HepG2 (cell line): ENCODE measurements around the gene PALM3. TPM values are rescaled to one million over a fixed set of nuclear protein-coding genes. Genes with fewer than 3 reads are reported as not detected.

Experiments used
- ADNP ChIP-seq: sonication (generic); formaldehyde crosslinking; IDR thresholded peaks from 2 replicates; pipeline ENCODE4 v1.4.0; 2020; ENCODE audit warnings: missing genetic modification reagents
- ASH2L ChIP-seq: fragments of 300-600, 200-600 bp; sonication (generic); IDR thresholded peaks from 2 replicates; pipeline ENCODE4 v1.7.0; 2017; ENCODE audit warnings: low read depth, mild to moderate bottlenecking, moderate library complexity, mixed read lengths, low read length; ENCODE audit not compliant: insufficient read length
- GABPA ChIP-seq, 2 experiments: IDR thresholded peaks; 2 replicates each; pipeline ENCODE4 v1.6.1; 2011 to 2016; ENCODE audit warnings: low read depth in 2 of 2, low read length in 1 of 2, missing biosample characterization in 1 of 2, missing genetic modification characterization in 1 of 2
- NR2C2 ChIP-seq: sonication (generic); formaldehyde crosslinking; IDR thresholded peaks from 2 replicates; pipeline ENCODE4 v1.4.0; 2020; ENCODE audit warnings: missing genetic modification reagents, mild to moderate bottlenecking, moderate library complexity, borderline replicate concordance
- NR2F6 ChIP-seq, 2 experiments: IDR thresholded peaks; 2 replicates each; pipeline ENCODE4 v1.6.1; 2016; ENCODE audit warnings: antibody characterized with exemption in 1 of 2, mild to moderate bottlenecking in 1 of 2
- SAP130 ChIP-seq: IDR thresholded peaks from 2 replicates; pipeline ENCODE4 v1.6.1; 2016; ENCODE audit warnings: low read depth
- TARDBP ChIP-seq: sonication (generic); formaldehyde crosslinking; IDR thresholded peaks from 2 replicates; pipeline ENCODE4 v1.8.0; 2022; ENCODE audit warnings: mild to moderate bottlenecking, missing genetic modification reagents
- THYN1 ChIP-seq: sonication (generic); formaldehyde crosslinking; IDR thresholded peaks from 2 replicates; pipeline ENCODE4 v1.8.1; 2023; ENCODE audit warnings: low read depth, mild to moderate bottlenecking, moderate library complexity, missing genetic modification reagents, borderline replicate concordance
- YY1 ChIP-seq: IDR thresholded peaks from 2 replicates; pipeline ENCODE4 v1.6.1; 2011; ENCODE audit warnings: low read length, low read depth, moderate library complexity, mild to moderate bottlenecking; ENCODE audit not compliant: insufficient read depth, insufficient replicate concordance
- ZFAT ChIP-seq: sonication (generic); formaldehyde crosslinking; conservative IDR thresholded peaks from 2 replicates; pipeline ENCODE4 v1.8.1; 2023; ENCODE audit warnings: missing genetic modification reagents, inconsistent platforms
- ZKSCAN1 ChIP-seq: fragments of 150-350 bp; IDR thresholded peaks from 2 replicates; pipeline ENCODE4 v1.6.1; 2014; ENCODE audit warnings: low read length
- ZNF274 ChIP-seq: sonication (generic); formaldehyde crosslinking; IDR thresholded peaks from 2 replicates; pipeline ENCODE4 v1.5.1; 2020; ENCODE audit warnings: mild to moderate bottlenecking, missing genetic modification reagents
- ZNF460 ChIP-seq: sonication (generic); formaldehyde crosslinking; IDR thresholded peaks from 2 replicates; pipeline ENCODE4 v1.5.1; 2020; ENCODE audit warnings: missing genetic modification reagents, mild to moderate bottlenecking, borderline replicate concordance
- ZNF547 ChIP-seq: sonication (generic); formaldehyde crosslinking; IDR thresholded peaks from 2 replicates; pipeline ENCODE4 v1.5.1; 2020; ENCODE audit warnings: mild to moderate bottlenecking, missing genetic modification reagents
- ZNF558 ChIP-seq: sonication (generic); formaldehyde crosslinking; IDR thresholded peaks from 2 replicates; pipeline ENCODE4 v1.9.0; 2022; ENCODE audit warnings: mild to moderate bottlenecking, missing genetic modification reagents, borderline replicate concordance
- ZNF564 ChIP-seq: sonication (generic); formaldehyde crosslinking; IDR thresholded peaks from 2 replicates; pipeline ENCODE4 v1.8.1; 2023; ENCODE audit warnings: mild to moderate bottlenecking, missing genetic modification reagents
- ZNF644 ChIP-seq: IDR thresholded peaks from 2 replicates; pipeline ENCODE4 v1.6.1; 2016; ENCODE audit warnings: low read depth
- polyA plus RNA-seq, 8 experiments: library from polyadenylated mRNA; depleted of rRNA in 3 of 8; stranded (reverse) in 7 of 8; unstranded in 1 of 8; fragments of >200 nt; fragmentation: Illumina TruSeq in 4 of 8; extraction: Trizol in 4 of 8; gene quantifications; 2 replicates each; pipeline versions ENCODE4 v1.2.1 to v1.2.3, GENCODE V29; 2011 to 2016; ENCODE audit warnings: low read depth in 4 of 8, missing spikeins in 1 of 8, mixed read lengths in 1 of 8; ENCODE audit not compliant: insufficient read depth in 1 of 8
- total RNA-seq, 5 experiments: library from RNA; depleted of rRNA; stranded (reverse); fragments of >200 nt; fragmentation: Illumina TruSeq; extraction: Trizol; gene quantifications; 2 replicates each; pipeline ENCODE4 v1.2.3, GENCODE V29; 2016; ENCODE audit warnings: low read depth in 1 of 5
- TF ChIP-seq, protein P1 (sequence below): sonication (generic); formaldehyde crosslinking; IDR thresholded peaks from 2 replicates; pipeline ENCODE4 v1.4.0; 2020; ENCODE audit warnings: missing genetic modification reagents
- TF ChIP-seq, protein P2 (sequence below): sonication (generic); formaldehyde crosslinking; IDR thresholded peaks from 2 replicates; pipeline ENCODE4 v1.4.0; 2020; ENCODE audit warnings: missing genetic modification reagents
- TF ChIP-seq, protein P3 (sequence below): sonication (generic); formaldehyde crosslinking; IDR thresholded peaks from 2 replicates; pipeline ENCODE4 v1.4.0; 2020; ENCODE audit warnings: missing genetic modification reagents, mild to moderate bottlenecking, borderline replicate concordance
- TF ChIP-seq, protein P4 (sequence below): sonication (generic); formaldehyde crosslinking; IDR thresholded peaks from 2 replicates; pipeline ENCODE4 v1.5.0; 2020; ENCODE audit warnings: mild to moderate bottlenecking, missing genetic modification reagents

PALM3 gene
- total and polyA plus RNA-seq, 2 of the 13 experiments (the other 11 are each of a cell fraction or from before 2014, with no cell fraction given), result 0.79 to 2.4 TPM

DNA sequence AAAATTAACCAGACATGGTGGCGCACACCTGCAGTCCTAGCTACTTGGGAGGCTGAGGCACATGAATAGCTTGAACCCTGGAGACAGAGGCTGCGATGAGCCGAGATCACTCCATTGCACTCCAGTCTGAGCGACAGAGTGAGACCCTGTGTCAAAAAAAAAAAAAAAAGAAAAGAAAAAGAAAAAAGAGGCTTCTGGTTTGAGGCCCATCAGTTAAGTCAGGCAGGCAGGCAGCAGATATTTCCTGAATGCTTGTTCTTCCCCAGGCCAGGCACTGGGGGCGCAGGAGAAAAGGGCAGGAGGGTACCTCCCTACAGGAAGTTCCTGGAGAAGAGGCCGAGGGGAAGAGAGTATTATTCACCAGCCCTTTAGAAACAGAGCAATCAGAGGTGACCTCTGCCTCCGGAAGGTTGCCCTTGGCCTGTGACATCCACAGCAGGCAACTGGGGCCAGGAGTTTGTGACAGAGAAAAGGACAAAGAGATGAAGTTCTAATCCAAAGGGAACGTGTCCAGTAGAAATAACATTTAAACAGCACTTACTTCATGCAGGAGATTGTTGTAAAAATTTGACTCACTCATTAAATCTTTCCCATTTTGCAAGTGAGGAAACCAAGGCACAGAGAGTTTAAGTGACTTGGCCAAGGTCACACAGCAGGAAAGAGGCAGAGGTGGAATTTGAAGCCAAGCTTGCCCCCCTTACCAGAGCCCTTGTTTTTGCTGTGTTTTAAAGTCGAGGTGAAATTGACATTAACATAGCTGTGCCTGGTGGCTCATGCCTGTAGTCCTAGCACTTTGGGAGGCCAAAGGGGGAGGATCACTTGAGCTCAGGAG is 38.3 kb downstream of the PALM3 start (continued):
- TF ChIP-seq ZKSCAN1, result 0 out of 2 replicates have a peak, but pooled peaks have one; percentile 13
- TF ChIP-seq ZNF644 (CRISPR knock-in tag), result no peak
- TF ChIP-seq, protein P1, sequence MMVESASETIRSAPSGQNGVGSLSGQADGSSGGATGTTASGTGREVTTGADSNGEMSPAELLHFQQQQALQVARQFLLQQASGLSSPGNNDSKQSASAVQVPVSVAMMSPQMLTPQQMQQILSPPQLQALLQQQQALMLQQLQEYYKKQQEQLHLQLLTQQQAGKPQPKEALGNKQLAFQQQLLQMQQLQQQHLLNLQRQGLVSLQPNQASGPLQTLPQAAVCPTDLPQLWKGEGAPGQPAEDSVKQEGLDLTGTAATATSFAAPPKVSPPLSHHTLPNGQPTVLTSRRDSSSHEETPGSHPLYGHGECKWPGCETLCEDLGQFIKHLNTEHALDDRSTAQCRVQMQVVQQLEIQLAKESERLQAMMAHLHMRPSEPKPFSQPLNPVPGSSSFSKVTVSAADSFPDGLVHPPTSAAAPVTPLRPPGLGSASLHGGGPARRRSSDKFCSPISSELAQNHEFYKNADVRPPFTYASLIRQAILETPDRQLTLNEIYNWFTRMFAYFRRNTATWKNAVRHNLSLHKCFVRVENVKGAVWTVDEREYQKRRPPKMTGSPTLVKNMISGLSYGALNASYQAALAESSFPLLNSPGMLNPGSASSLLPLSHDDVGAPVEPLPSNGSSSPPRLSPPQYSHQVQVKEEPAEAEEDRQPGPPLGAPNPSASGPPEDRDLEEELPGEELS (CRISPR knock-in tag), result peak; percentile 12; the same call in 1 of the 2 replicates
- 0 out of 2 replicates have a peak, but pooled peaks have one; percentile 27 for TF ChIP-seq ADNP (CRISPR knock-in tag)
- peak; percentile 72; the same call in 1 of the 2 replicates for TF ChIP-seq NR2C2 (CRISPR knock-in tag)
- no peak for TF ChIP-seq YY1
- TF ChIP-seq, protein P2, sequence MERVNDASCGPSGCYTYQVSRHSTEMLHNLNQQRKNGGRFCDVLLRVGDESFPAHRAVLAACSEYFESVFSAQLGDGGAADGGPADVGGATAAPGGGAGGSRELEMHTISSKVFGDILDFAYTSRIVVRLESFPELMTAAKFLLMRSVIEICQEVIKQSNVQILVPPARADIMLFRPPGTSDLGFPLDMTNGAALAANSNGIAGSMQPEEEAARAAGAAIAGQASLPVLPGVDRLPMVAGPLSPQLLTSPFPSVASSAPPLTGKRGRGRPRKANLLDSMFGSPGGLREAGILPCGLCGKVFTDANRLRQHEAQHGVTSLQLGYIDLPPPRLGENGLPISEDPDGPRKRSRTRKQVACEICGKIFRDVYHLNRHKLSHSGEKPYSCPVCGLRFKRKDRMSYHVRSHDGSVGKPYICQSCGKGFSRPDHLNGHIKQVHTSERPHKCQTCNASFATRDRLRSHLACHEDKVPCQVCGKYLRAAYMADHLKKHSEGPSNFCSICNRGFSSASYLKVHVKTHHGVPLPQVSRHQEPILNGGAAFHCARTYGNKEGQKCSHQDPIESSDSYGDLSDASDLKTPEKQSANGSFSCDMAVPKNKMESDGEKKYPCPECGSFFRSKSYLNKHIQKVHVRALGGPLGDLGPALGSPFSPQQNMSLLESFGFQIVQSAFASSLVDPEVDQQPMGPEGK, result peak; percentile 12; the same call in 1 of the 2 replicates
- peak; percentile 59 for TF ChIP-seq SAP130 (CRISPR knock-in tag)
- TF ChIP-seq NR2F6 (IDR thresholded peaks at IDR 0.05), result peak; percentile 95
- TF ChIP-seq NR2F6 (CRISPR knock-in tag; IDR thresholded peaks at IDR 0.05), result peak; percentile 96
- 0 out of 2 replicates have a peak, but pooled peaks have one; percentile 47 for TF ChIP-seq ZNF547 (CRISPR knock-in tag)
- TF ChIP-seq, protein P3, sequence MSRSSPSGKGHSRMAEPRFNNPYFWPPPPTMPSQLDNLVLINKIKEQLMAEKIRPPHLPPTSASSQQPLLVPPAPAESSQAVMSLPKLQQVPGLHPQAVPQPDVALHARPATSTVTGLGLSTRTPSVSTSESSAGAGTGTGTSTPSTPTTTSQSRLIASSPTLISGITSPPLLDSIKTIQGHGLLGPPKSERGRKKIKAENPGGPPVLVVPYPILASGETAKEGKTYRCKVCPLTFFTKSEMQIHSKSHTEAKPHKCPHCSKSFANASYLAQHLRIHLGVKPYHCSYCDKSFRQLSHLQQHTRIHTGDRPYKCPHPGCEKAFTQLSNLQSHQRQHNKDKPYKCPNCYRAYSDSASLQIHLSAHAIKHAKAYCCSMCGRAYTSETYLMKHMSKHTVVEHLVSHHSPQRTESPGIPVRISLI (CRISPR knock-in tag), result no peak; the same call in 1 of the 2 replicates
- TF ChIP-seq ZFAT (CRISPR knock-in tag), result no peak
- no peak for TF ChIP-seq THYN1 (CRISPR knock-in tag)
- no peak for TF ChIP-seq ZNF558 (CRISPR knock-in tag)
- peak; percentile 95 for TF ChIP-seq ZNF460 (CRISPR knock-in tag)
- TF ChIP-seq TARDBP (CRISPR knock-in tag), result peak; percentile 46; the same call in 1 of the 2 replicates
- TF ChIP-seq, protein P4, sequence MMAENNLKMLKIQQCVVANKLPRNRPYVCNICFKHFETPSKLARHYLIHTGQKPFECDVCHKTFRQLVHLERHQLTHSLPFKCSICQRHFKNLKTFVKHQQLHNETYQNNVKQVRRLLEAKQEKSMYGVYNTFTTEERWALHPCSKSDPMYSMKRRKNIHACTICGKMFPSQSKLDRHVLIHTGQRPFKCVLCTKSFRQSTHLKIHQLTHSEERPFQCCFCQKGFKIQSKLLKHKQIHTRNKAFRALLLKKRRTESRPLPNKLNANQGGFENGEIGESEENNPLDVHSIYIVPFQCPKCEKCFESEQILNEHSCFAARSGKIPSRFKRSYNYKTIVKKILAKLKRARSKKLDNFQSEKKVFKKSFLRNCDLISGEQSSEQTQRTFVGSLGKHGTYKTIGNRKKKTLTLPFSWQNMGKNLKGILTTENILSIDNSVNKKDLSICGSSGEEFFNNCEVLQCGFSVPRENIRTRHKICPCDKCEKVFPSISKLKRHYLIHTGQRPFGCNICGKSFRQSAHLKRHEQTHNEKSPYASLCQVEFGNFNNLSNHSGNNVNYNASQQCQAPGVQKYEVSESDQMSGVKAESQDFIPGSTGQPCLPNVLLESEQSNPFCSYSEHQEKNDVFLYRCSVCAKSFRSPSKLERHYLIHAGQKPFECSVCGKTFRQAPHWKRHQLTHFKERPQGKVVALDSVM (CRISPR knock-in tag), result peak; percentile 59; the same call in 1 of the 2 replicates
- no peak for TF ChIP-seq ZNF274 (CRISPR knock-in tag)
- no peak for TF ChIP-seq ASH2L
- TF ChIP-seq GABPA (IDR thresholded peaks at IDR 0.05; ENCODE audit: low read depth, low read length), result peak; percentile 27; the same call in 1 of the 2 replicates
- peak; percentile 84 for TF ChIP-seq GABPA (CRISPR knock-in tag; IDR thresholded peaks at IDR 0.05; ENCODE audit: low read depth)
- TF ChIP-seq ZNF564, result no peak
